Measurements from ENCODE around the gene DDR2.

DDR2 gene

GRCh38 chr1:162716552-162716951, 84.3 kb downstream of the DDR2 start:
- no peaks in the 10 kb centered on the region for H3K27me3 ChIP-seq (replicated peaks; ENCODE audit: insufficient read depth, low read length)
- H2AFZ ChIP-seq (ENCODE audit: low read length) = no peak overlapping the region
- TF ChIP-seq EZH2 (optimal IDR thresholded peaks at IDR 0.05; ENCODE audit: low read depth, low read length) = no peak
- TF ChIP-seq CTCF (IDR thresholded peaks at IDR 0.05; ENCODE audit: low read length) = no peak
- TF ChIP-seq EZH2phosphoT487 (IDR thresholded peaks at IDR 0.05; ENCODE audit: low read length) = no peak
- DNase-seq = no peak
- no peaks in the 10 kb centered on the region for H3K9me2 ChIP-seq (replicated peaks; ENCODE audit: insufficient read depth, low read length)
- H3K27ac ChIP-seq (ENCODE audit: low read length) = no peak overlapping the region
- no peaks in the 10 kb centered on the region for H3K36me3 ChIP-seq (replicated peaks; ENCODE audit: insufficient read depth, low read length)
- H3K4me2 ChIP-seq (ENCODE audit: low read depth, low read length) = no peak overlapping the region
- no peaks in the 10 kb centered on the region for H3F3A ChIP-seq (ENCODE audit: insufficient read depth, low read length)
- no peak overlapping the region for H3K9ac ChIP-seq (ENCODE audit: low read length)
- H3K79me2 ChIP-seq (ENCODE audit: low read length) = no peaks in the 10 kb centered on the region
- H3K4me1 ChIP-seq (ENCODE audit: low read length) = no peaks in the 10 kb centered on the region
- H4K20me1 ChIP-seq (ENCODE audit: insufficient read depth, low read length) = no peaks in the 10 kb centered on the region
- no peak overlapping the region for H3K4me3 ChIP-seq (ENCODE audit: low read length)
- no peaks in the 10 kb centered on the region for H3K9me3 ChIP-seq (replicated peaks; ENCODE audit: insufficient read depth, low read length)

GRCh38 chr1:162717548-162718184, 85.4 kb downstream of the DDR2 start:
- no peaks in the 10 kb centered on the region for H3K4me1 ChIP-seq (ENCODE audit: low read length)
- no peaks in the 10 kb centered on the region for H3F3A ChIP-seq (ENCODE audit: insufficient read depth, low read length)
- H3K79me2 ChIP-seq (ENCODE audit: low read length) = no peaks in the 10 kb centered on the region
- H3K9me3 ChIP-seq (replicated peaks; ENCODE audit: insufficient read depth, low read length) = no peaks in the 10 kb centered on the region
- H2AFZ ChIP-seq (ENCODE audit: low read length) = no peak overlapping the region
- H3K9me2 ChIP-seq (replicated peaks; ENCODE audit: insufficient read depth, low read length) = no peaks in the 10 kb centered on the region
- H3K4me2 ChIP-seq (ENCODE audit: low read depth, low read length) = no peak overlapping the region
- no peak for DNase-seq
- H3K4me3 ChIP-seq (ENCODE audit: low read length) = no peak overlapping the region
- H3K9ac ChIP-seq (ENCODE audit: low read length) = no peak overlapping the region
- H3K36me3 ChIP-seq (replicated peaks; ENCODE audit: insufficient read depth, low read length) = no peaks in the 10 kb centered on the region
- no peak for TF ChIP-seq EZH2phosphoT487 (IDR thresholded peaks at IDR 0.05; ENCODE audit: low read length)
- no peak for TF ChIP-seq CTCF (IDR thresholded peaks at IDR 0.05; ENCODE audit: low read length)
- no peak for TF ChIP-seq EZH2 (optimal IDR thresholded peaks at IDR 0.05; ENCODE audit: low read depth, low read length)
- H3K27ac ChIP-seq (ENCODE audit: low read length) = no peak overlapping the region
- no peaks in the 10 kb centered on the region for H3K27me3 ChIP-seq (replicated peaks; ENCODE audit: insufficient read depth, low read length)
- H4K20me1 ChIP-seq (ENCODE audit: insufficient read depth, low read length) = no peaks in the 10 kb centered on the region

- H3K4me3 ChIP-seq (ENCODE audit: low read length) = no peak overlapping the region
- H3K79me2 ChIP-seq (ENCODE audit: low read length) = no peaks in the 10 kb centered on the region
Measured at GRCh38 chr1:162719678-162720077, 87.4 kb downstream of the DDR2 start.

More at GRCh38 chr1:162719678-162720077, 87.4 kb downstream of the DDR2 start:
- no peak for DNase-seq
- Histone ChIP-seq H3K4me2 (ENCODE audit: low read depth, low read length) (no peak overlapping the region), H3K27me3 (replicated peaks; ENCODE audit: insufficient read depth, low read length) (no peaks in the 10 kb centered on the region), H3K27ac (ENCODE audit: low read length) (no peak overlapping the region), H3K9me2 (replicated peaks; ENCODE audit: insufficient read depth, low read length) (no peaks in the 10 kb centered on the region), H4K20me1 (ENCODE audit: insufficient read depth, low read length) (no peaks in the 10 kb centered on the region), H3K9me3 (replicated peaks; ENCODE audit: insufficient read depth, low read length) (no peaks in the 10 kb centered on the region), H3K9ac (ENCODE audit: low read length) (no peak overlapping the region), H3K36me3 (replicated peaks; ENCODE audit: insufficient read depth, low read length) (no peaks in the 10 kb centered on the region), H3F3A (ENCODE audit: insufficient read depth, low read length) (no peaks in the 10 kb centered on the region), H2AFZ (ENCODE audit: low read length) (no peak overlapping the region), H3K4me1 (ENCODE audit: low read length) (no peaks in the 10 kb centered on the region)
- no peak for TF ChIP-seq EZH2phosphoT487 (IDR thresholded peaks at IDR 0.05; ENCODE audit: low read length)
- TF ChIP-seq EZH2 (optimal IDR thresholded peaks at IDR 0.05; ENCODE audit: low read depth, low read length) = no peak
- no peak for TF ChIP-seq CTCF (IDR thresholded peaks at IDR 0.05; ENCODE audit: low read length)
